Activated CD4-positive, alpha-beta T cell treated with anti-CD3 and anti-CD28 coated beads for 36 hours (primary cell): ENCODE measurements around the gene DOC2B. TPM values are rescaled to one million over a fixed set of nuclear protein-coding genes. Genes with fewer than 3 reads are reported as not detected.
"Not testable (repeated sequence)": the region's sequence is repeated elsewhere in the genome, so short reads cannot be mapped to it uniquely, and the experiment has no call there.

Source experiments
- ATAC-seq: fragments of 200-7000 bp; cut with Tn5 transposase; one replicate; pipeline ENCODE4 v1.10.0; 2021; ENCODE audit warnings: mild to moderate bottlenecking, moderate library complexity
- CTCF ChIA-PET: fragments of 350-600 bp; sonication (Branson Sonifier 250); formaldehyde crosslinking; loops from one replicate; lab custom pipeline; 2021; ENCODE audit warnings: antibody characterized with exemption; lab: Charles Lee
- POLR2A ChIA-PET: fragments of 350-600 bp; sonication (Branson Sonifier 250); formaldehyde crosslinking; loops from one replicate; lab custom pipeline; 2021; ENCODE audit warnings: antibody characterized with exemption, inconsistent platforms; lab: Charles Lee
- DNase-seq: peaks from one replicate; pipeline ENCODE4 v3.0.0-alpha.2; 2020
- H3K27ac Mint-ChIP-seq: one replicate; pipeline ENCODE4 v1.8.0; 2021; ENCODE audit warnings: mixed read lengths
- H3K27me3 Mint-ChIP-seq: one replicate; pipeline ENCODE4 v1.8.0; 2021; ENCODE audit warnings: mixed read lengths
- H3K36me3 Mint-ChIP-seq: one replicate; pipeline ENCODE4 v1.8.0; 2021; ENCODE audit warnings: low read depth, mixed read lengths
- H3K4me1 Mint-ChIP-seq: one replicate; pipeline ENCODE4 v1.8.0; 2021; ENCODE audit warnings: mixed read lengths
- H3K4me3 Mint-ChIP-seq: one replicate; pipeline ENCODE4 v1.8.0; 2021; ENCODE audit warnings: mild to moderate bottlenecking, moderate library complexity, mixed read lengths
- H3K9me3 Mint-ChIP-seq: one replicate; pipeline ENCODE4 v1.8.0; 2021; ENCODE audit warnings: low read depth, mixed read lengths
- intact Hi-C, 2 experiments: fragments of 100-400 bp; cut with DNase I in 1 of 2; cut with micrococcal nuclease in 1 of 2; formaldehyde crosslinking; loops; one replicate each; pipeline versions ENCODE4 v1.14.2 to v1.15.1; 2022 to 2024; cut with DNase I, micrococcal nuclease
- total RNA-seq, 2 experiments: library from RNA; stranded (reverse); gene quantifications; one replicate each; pipeline ENCODE4 v1.2.3, GENCODE V29; 2021

DOC2B gene
- total RNA-seq, 2 experiments from 2014 or later = 0.04 to 0.27 TPM

DNA sequence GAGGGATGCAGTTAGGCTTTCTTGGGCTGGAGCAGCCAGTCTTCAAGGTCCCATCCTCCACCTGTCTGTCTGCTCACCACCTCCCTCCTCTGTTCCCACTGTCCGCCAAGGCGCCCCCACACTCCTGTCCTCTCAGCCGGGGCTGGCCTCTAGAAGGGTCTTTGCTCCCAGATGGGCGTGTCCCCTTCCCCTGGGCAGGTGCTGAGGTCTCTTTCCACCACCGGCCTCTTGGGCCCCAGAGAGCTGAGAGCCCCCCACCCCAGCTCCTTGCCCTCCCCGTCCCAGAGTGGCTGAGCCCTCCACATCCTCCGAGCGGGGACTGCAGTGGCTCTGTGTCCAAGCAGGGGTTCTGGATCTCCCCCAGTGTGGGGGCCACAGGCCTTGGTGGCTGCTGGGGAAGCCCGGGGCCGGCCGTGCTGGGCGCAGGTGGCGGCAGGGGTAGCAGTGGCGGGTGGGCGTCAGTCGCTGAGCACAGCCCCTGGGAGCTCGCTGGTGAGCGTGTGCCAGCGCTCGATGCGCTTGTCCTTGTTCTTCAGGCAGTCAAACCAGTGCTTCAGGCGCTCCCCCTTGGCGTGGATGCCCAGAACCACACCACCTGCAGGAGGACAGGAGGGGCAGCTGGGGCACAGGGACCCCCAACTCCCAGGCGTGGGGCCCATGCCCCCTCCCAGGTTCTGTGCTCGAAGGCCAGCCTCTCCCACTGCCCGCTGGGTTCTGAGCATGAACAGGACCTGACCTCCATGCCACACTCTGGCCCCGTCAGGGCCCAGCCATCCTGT, 34.3 kb downstream of the DOC2B start:
- no peaks in the 10 kb centered on the region for H3K4me1 Mint-ChIP-seq
- intact Hi-C loops = no loop called here
- no peak for ATAC-seq
- H3K9me3 Mint-ChIP-seq = no peaks in the 10 kb centered on the region
- H3K36me3 Mint-ChIP-seq = no peaks in the 10 kb centered on the region
- no peaks in the 10 kb centered on the region for H3K27me3 Mint-ChIP-seq
- CTCF ChIA-PET = interaction anchor here (0.6 kb wide), 1 partner anchor 612 kb away, joined by 3 read pairs; no protein-coding TSS in a partner anchor
- H3K4me3 Mint-ChIP-seq = no peak overlapping the region
- POLR2A ChIA-PET = no interaction called here
- no peak for DNase-seq
- no peak overlapping the region for H3K27ac Mint-ChIP-seq

DNA sequence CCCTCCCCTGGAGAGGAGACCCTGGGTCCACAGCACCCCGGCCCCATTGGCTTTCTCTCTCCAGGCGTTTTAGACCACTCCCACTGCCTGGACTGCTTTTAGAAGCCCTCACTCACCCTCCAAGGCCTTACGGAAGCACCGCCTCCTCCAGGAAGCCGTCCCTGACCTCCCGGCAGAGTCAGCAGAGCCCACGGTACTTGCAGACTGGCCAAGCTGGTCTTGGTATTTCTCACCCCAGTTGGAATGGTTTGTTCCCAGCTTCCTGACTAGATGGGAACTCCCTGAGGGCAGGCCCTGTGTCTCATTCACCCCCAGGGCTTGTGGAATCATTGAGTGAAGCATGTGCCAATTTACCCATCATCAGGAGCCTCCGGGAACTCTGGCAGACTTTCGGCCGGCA, 34.9 kb downstream of the DOC2B start:
- no peaks in the 10 kb centered on the region for H3K36me3 Mint-ChIP-seq
- H3K4me3 Mint-ChIP-seq = no peak overlapping the region
- H3K9me3 Mint-ChIP-seq = no peaks in the 10 kb centered on the region
- no peak for ATAC-seq
- H3K27ac Mint-ChIP-seq = no peak overlapping the region
- H3K27me3 Mint-ChIP-seq = no peaks in the 10 kb centered on the region
- no peak for DNase-seq
- H3K4me1 Mint-ChIP-seq = no peaks in the 10 kb centered on the region
- intact Hi-C loops = no loop called here
- ChIA-PET POLR2A (no interaction called here), CTCF (interaction anchor here (1.7 kb wide), 1 partner anchor 545 kb away, joined by 6 read pairs; no protein-coding TSS in a partner anchor)

DNA sequence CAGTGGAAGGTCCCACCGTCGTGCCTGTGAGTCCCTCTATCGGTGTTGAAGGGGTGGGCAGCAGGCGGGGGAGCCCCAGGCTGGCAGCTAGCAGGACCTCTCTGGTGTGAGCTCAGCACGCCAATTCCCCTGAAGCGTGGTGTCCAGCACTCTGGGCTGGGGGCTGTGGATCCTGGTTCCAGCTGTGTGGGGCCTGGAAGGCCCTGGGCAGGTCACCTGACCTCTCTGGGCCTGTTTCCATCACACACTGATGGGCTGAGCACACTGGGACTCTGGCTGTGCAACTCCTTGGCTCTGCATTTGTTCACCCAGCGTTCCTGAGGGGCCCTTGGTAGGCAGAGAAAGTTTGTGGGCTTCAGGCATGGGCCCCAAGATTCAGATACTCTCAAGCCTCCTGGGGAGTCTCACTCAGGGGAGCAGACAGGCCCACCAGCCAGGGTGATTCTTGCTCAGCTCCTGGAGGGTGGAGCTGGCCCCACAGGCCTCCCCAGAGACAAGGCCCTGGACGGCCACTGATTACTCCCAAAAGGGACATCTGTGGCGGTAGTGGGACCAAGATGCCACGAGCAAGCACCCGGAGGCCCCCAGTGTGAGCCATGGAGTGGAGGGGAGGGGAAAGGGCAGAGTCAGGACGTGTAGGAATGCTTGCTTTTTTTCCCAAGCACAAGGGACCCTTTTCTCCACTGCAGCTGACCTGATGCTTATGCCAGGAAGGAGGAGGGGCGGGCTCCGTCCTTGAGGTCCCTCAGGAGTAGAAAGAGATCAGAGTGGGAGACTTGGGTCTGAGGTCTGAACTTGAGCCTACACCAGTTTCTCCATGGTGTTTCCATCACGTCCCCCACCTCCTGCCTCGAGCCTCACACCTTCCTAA, 35.5 kb downstream of the DOC2B start:
- intact Hi-C loops = loop anchor here in 1 of 2 experiments (2.0 kb wide), 3 partner anchors 241 to 607 kb away; partner anchors contain the start of gene GEMIN4
- Mint-ChIP-seq H3K4me3 (no peak overlapping the region), H3K4me1 (no peaks in the 10 kb centered on the region), H3K27ac (no peak overlapping the region), H3K9me3 (no peaks in the 10 kb centered on the region), H3K36me3 (no peaks in the 10 kb centered on the region), H3K27me3 (no peaks in the 10 kb centered on the region)
- CTCF ChIA-PET = interaction anchor here (1.7 kb wide), 1 partner anchor 545 kb away, joined by 6 read pairs; no protein-coding TSS in a partner anchor
- ATAC-seq (no peak), DNase-seq (no peak)
- POLR2A ChIA-PET = no interaction called here

DNA sequence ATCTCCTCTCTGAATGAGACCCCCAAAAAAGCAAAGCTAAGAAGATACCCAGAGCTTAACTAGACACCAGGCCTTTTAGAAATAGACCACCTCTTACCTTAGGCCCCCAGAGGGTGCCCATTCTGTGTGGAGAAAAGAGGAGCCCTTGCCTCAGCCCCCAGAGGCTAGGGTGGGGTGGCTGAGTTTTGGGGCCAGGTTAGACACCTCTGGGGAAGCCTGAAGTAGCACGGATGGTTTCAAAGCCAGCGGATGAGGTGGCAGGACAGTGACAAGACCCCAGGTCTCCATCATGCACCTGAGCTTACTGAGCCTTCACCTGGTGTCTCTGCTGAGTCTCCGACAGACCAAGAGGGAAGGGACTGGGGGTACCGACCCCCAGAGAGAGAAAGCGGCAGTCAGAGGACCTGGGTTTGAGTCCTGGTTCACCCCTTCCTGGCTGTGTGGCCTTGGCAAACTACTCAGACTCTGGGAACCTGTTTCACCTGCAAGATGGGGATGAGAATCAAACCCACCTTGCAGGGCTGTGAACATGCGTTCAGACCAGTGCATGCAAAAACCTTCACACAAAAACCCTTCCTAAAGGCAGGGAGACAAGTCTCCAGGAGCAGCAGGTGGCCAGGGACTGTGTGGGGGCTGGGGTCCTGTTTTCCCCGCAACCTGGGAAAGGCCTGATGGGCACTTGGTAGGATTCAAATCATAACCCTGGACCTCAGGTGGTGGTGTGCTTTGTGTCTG, 36.3 kb downstream of the DOC2B start:
- Mint-ChIP-seq H3K27me3 (no peaks in the 10 kb centered on the region), H3K4me1 (no peaks in the 10 kb centered on the region), H3K4me3 (no peak overlapping the region), H3K27ac (no peak overlapping the region), H3K36me3 (no peaks in the 10 kb centered on the region), H3K9me3 (no peaks in the 10 kb centered on the region)
- no peak for ATAC-seq
- POLR2A ChIA-PET = no interaction called here
- intact Hi-C loops = loop anchor here in 1 of 2 experiments (2.0 to 5.0 kb wide), 5 partner anchors 242 to 852 kb away; partner anchors contain the start of genes GEMIN4 and TIMM22
- DNase-seq = no peak
- CTCF ChIA-PET = interaction anchor here (0.6 to 1.7 kb wide), 2 partner anchors 181 to 546 kb away, joined by 3 to 6 read pairs; no protein-coding TSS in a partner anchor

DNA sequence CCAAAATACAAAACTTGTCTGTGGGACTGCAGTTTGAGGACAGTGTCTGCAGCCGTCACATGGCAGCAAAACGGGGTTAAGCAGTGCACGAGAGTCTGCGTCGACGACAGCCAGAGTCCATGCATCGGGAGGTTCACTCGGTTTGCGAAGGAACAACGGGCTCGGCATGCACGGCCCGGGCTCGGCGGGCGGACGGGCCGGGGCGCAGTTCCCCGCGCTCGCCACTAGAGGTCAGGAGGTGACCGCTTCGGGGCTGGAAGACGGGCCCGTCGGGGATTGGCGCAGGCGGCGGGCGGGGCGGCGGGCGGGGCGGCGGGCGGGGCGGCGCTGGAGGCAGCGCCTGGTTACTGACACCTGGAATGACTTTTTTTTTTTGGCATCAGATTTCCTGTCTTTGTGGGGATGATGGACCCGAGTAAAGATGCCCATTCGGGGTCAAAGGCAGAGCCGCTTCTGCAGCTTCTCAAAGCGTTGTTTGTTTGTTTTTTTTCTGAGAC, 37.6 kb downstream of the DOC2B start:
- H3K27me3 Mint-ChIP-seq = no peaks in the 10 kb centered on the region
- H3K27ac Mint-ChIP-seq = no peak overlapping the region
- no peaks in the 10 kb centered on the region for H3K4me1 Mint-ChIP-seq
- H3K36me3 Mint-ChIP-seq = no peaks in the 10 kb centered on the region
- intact Hi-C loops = loop anchor here in 1 of 2 experiments (2.0 to 5.0 kb wide), 5 partner anchors 243 to 853 kb away; partner anchors contain the start of genes GEMIN4 and TIMM22
- ChIA-PET CTCF (no interaction called here), POLR2A (no interaction called here)
- peak; percentile 87 for ATAC-seq
- H3K4me3 Mint-ChIP-seq = no peak overlapping the region
- no peaks in the 10 kb centered on the region for H3K9me3 Mint-ChIP-seq
- peak; percentile 93 for DNase-seq

DNA sequence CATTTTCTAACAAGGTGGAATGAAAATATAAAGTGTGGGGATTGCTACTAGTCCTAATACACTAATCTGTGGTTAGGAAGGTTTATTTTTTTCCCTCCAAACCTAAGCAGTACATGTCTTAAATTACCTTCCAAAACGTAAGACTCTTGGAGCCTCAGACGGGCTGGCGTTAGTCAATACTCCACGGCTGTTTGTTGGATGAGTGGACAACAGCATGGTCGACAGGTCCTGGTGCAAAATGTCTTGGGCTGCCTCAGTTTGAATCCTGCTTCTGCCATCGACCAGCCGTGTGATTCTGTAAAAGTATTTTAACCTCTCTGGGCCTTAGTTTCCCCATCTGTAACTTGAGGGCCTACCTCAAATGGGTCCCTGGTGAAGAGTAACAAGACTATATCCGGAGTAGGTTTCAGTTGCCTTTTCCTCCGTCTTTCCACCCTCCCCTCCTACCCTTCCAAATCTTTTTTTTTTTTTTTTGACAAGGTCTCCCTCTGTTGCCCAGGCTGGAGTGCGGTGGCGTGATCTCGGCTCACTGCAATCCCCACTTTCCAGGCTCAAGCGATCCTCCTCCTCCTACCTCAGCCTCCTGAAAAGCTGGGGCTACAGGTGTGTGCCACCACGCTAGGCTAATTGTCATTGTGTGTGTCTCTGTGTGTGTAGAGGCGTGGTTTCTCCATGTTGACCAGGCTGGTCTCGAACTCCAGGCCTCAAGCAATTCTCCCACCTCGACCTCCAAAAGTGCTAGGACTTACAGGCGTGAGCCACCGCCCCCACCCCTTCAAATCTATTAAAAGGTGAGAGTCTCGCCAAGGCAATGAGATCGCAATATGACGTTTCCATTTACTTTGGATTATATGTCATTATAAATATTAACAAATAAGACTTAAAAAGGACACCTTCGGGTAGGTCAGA, 38.3 kb downstream of the DOC2B start:
- intact Hi-C loops = loop anchor here in 1 of 2 experiments (5.0 kb wide), 2 partner anchors 839 to 854 kb away; partner anchors contain the start of gene TIMM22
- Mint-ChIP-seq H3K36me3 (no peaks in the 10 kb centered on the region), H3K9me3 (no peaks in the 10 kb centered on the region), H3K4me1 (no peaks in the 10 kb centered on the region), H3K27ac (no peak overlapping the region), H3K27me3 (no peaks in the 10 kb centered on the region), H3K4me3 (no peak overlapping the region)
- ChIA-PET POLR2A (no interaction called here), CTCF (no interaction called here)
- no peak for ATAC-seq
- DNase-seq = no peak

DNA sequence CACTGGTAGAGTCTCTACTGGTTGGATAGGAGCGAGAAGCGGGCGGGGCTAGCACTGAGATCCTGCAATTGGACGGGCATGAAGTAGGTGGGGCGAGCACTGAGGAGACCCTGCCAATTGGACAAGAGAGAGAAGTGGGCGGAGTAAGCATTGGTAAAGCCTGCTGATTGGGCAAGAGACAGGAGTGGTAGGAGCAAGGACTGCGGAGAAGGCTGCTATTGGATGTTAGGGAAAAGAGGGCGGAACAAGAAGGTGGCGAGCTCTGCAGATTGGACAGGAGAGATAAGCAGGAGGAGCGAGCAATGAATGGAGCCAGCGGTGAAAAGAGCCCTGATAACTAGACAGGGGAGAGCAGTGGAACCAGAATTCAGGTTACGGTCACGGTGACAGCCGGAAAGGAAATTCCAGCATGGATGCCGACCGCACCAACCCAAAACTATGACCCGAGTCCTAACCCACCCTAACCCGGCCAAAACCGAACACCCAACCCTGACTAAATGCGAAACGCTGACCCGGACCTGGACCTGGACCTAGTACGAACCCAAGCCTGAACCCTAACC, 39.3 kb downstream of the DOC2B start:
- DNase-seq (peak; percentile 65), ATAC-seq (no peak)
- ChIA-PET CTCF (interaction anchor here (1.0 kb wide), 1 partner anchor 558 kb away, joined by 3 read pairs; no protein-coding TSS in a partner anchor), POLR2A (no interaction called here)
- no peaks in the 10 kb centered on the region for H3K9me3 Mint-ChIP-seq
- no peak overlapping the region for H3K4me3 Mint-ChIP-seq
- no peak overlapping the region for H3K27ac Mint-ChIP-seq
- no peaks in the 10 kb centered on the region for H3K27me3 Mint-ChIP-seq
- intact Hi-C loops = loop anchor here in 1 of 2 experiments (5.0 kb wide), 2 partner anchors 840 to 855 kb away; partner anchors contain the start of gene TIMM22
- H3K4me1 Mint-ChIP-seq = no peaks in the 10 kb centered on the region
- H3K36me3 Mint-ChIP-seq = no peaks in the 10 kb centered on the region

DNA sequence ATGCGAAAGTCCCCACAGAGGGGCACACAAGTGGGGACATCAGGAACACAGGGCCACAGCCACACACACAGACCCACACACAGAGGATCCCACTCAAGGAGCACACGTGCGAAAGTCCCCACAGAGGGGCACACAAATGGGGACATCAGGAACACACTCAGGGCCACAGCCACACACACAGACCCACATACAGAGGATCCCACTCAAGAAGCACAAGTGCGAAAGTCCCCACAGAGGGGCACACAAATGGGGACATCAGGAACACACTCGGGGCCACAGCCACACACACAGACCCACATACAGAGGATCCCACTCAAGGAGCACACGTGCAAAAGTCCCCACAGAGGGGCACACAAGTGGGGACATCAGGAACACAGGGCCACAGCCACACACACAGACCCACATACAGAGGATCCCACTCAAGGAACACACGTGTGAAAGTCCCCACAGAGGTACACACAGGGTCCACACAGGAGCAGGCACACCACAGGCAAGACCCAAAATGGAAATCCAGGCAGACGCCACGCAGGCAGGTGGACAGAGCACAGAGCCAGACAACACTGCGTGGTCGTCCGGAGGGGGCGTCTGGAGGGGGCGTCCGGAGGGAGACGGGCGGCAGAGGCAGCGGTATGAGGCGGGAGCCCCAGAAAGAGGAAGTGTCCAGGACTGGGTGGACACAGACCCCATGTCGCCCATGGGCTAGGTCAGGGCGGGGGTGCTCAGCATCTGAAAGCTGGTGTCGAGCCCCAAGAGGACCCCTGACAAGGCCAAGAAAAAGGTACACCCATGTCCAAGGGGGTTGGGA, 41.8 kb downstream of the DOC2B start:
- intact Hi-C loops = loop anchor here in 1 of 2 experiments (5.0 kb wide), 2 partner anchors 843 to 858 kb away; partner anchors contain the start of gene TIMM22
- POLR2A ChIA-PET, H3K4me3 Mint-ChIP-seq, H3K9me3 Mint-ChIP-seq, H3K27ac Mint-ChIP-seq, H3K36me3 Mint-ChIP-seq, H3K4me1 Mint-ChIP-seq, ATAC-seq, CTCF ChIA-PET, DNase-seq, H3K27me3 Mint-ChIP-seq: not testable (repeated sequence)

DNA sequence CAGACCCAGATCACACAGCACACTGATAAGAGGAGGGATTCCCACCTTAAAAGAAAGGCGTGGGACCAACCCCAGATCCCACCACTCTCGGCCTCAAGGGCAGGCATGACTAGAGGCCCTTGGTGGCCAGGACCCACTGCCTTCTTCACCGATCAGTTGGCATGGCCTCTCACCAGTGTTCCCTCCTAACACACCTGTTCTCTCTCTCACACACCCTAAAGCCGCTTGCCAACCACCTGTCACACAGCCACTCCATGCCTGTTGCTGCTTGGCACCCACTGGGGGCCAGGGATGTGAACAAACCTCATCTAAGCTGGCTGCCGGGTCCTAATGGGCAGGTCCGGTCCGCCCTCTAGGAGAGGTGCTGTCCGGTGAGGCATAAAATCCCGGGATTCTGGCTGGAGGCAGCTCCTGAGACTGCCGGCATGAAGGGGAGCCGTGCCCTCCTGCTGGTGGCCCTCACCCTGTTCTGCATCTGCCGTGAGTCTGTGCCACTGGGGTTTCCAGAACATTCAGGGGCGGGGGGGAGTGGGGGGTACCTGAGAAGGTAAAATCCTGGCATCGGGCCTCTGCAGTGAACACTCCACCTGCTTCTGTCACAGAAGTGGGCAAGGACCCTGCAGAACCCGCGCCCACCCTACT, 44.2 kb downstream of the DOC2B start, which contains the start of gene SCGB1C2:
Gene SCGB1C2, plus strand, starts transcription at position 404 of the 642 bp plus-strand sequence. Its CDS starts 22 bp downstream, at position 426.
- H3K27me3 Mint-ChIP-seq, H3K9me3 Mint-ChIP-seq, ATAC-seq, H3K4me3 Mint-ChIP-seq, H3K36me3 Mint-ChIP-seq, POLR2A ChIA-PET, H3K4me1 Mint-ChIP-seq, intact Hi-C loops, H3K27ac Mint-ChIP-seq, DNase-seq, CTCF ChIA-PET: not testable (repeated sequence)
